ENCODE data around the gene LSM14B. TPM values are rescaled to one million over a fixed set of nuclear protein-coding genes. Genes with fewer than 3 reads are reported as not detected.
"Not testable (repeated sequence)": the region's sequence is repeated elsewhere in the genome, so short reads cannot be mapped to it uniquely, and the experiment has no call there.

LSM14B gene
- 21.1 and 33.2 TPM in 2 replicates for total RNA-seq (2014; rRNA removed; shearing (Covaris generic))

GRCh38 chr20:62121776-62122653 lies at the start of gene LSM14B:
TSS of gene LSM14B (plus strand) at chr20:62122475. CDS start at chr20:62122667, 192 bp downstream.
- H3K27ac ChIP-seq = peak within 1 kb of the TSS; percentile 46
- peak; percentile 96 to 98 for DNase-seq (ENCODE audit: low read depth in 1 of 2, low spot score in 2 of 2)
- peaks cover 10% of the 10 kb centered on the region for H3K4me1 ChIP-seq (replicated peaks)
- H3K36me3 ChIP-seq = peaks cover 41% of the 10 kb centered on the region
- peaks cover 14% of the 10 kb centered on the region for H3K27me3 ChIP-seq (replicated peaks)
- peaks cover under 1% of the 10 kb centered on the region; the same call in 1 of the 2 replicates for H3K9me3 ChIP-seq (replicated peaks)
- peak within 1 kb of the TSS; percentile 64 for H3K4me3 ChIP-seq

GRCh38 chr20:62073323-62073722 lies 49.0 kb upstream of the LSM14B start:
- Histone ChIP-seq H3K36me3 (no peaks in the 10 kb centered on the region), H3K4me3 (no peak overlapping the region), H3K4me1 (replicated peaks) (no peaks in the 10 kb centered on the region), H3K27me3 (replicated peaks) (no peaks in the 10 kb centered on the region), H3K27ac (no peak overlapping the region), H3K9me3 (replicated peaks) (peaks cover 20% of the 10 kb centered on the region)
- no peak for DNase-seq (ENCODE audit: low read depth in 1 of 2, low spot score in 2 of 2)

DNA sequence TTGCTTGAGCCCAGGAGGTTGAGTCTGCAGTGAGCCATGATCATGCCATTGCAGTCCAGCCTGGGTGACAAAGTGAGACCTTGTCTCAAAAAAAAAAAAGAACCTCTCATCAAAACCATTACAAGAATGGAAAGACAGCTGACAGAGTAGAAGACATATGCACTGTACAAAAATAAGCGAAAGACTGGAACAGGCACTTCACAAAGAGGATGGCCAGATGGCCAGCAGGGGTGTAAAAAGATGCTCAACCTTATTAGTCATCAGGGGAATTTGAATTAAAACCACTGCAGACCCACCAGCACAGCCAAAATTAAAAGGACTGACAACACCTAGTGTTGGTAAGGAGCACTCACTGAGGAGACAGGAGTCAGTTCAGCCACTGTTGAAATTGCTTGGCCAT lies 43.1 kb upstream of the LSM14B start:
- no peak for DNase-seq (ENCODE audit: low read depth in 1 of 2, low spot score in 2 of 2)
- H3K36me3 ChIP-seq = no peaks in the 10 kb centered on the region

DNA sequence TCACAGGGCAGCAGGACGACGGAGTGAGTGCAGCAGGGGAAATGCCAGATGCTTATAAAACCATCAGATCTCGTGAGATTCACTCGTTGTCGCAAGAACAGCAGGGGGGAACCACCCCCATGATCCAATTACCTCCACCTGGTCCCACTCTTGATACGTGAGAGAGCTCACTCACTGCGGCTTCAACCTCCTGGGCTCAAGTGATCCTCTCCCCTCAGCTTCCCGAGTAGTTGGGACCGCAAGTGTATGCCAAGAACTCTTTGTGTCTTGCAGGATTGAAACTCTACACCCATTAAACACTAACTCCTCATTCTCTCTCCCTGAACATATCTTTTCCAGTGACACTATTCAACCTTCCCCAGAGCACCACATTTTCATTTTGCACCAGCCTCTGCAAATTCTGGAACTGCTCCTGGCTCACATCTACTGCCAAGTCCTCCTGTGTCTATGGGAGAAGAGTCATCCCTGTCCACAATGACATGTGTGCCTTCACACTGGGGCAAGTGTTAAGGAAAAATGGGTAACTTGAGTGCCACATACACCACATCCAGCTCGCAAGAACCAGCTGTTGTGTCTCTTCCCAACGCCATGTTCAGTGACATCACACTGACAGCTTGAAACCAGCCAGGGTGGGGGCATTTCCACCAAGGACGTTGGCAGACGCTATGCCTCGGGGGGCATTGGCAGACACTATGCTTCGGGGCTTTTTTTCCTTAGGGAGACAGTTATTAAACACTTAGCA lies 41.9 kb upstream of the LSM14B start:
- H3K27me3 ChIP-seq (replicated peaks) = no peaks in the 10 kb centered on the region
- no peak overlapping the region for H3K4me3 ChIP-seq
- H3K9me3 ChIP-seq (replicated peaks) = peaks cover 5% of the 10 kb centered on the region; the same call in 1 of the 2 replicates
- no peak overlapping the region for H3K27ac ChIP-seq
- no peaks in the 10 kb centered on the region for H3K36me3 ChIP-seq
- no peak for DNase-seq (ENCODE audit: low read depth in 1 of 2, low spot score in 2 of 2)
- H3K4me1 ChIP-seq (replicated peaks) = no peaks in the 10 kb centered on the region

More for the DNA sequence above, 43.1 kb upstream of the LSM14B start:
- Histone ChIP-seq H3K4me1 (replicated peaks) (no peaks in the 10 kb centered on the region), H3K27me3 (replicated peaks) (no peaks in the 10 kb centered on the region), H3K4me3 (no peak overlapping the region), H3K27ac (no peak overlapping the region), H3K9me3 (replicated peaks) (peaks cover 8% of the 10 kb centered on the region)

DNA sequence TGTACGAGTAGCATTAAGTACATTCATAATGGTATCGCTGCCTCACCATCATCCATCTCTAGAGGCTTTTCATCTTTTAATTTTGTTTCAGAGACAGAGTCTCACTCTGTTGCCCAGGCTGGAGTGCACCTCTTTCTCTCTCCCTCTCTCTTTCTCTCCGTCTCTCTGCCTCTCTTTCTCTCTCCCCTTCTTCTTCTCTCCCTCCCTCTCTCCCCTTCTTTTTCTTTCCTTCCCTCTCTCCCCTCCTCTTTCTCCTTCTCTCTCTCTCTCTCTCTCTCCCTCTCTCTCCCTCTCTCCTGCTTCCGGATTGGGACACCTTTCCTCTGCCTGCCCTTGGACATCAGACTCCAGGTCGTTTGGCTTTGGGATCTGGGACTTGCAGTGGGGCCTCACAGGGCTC lies 39.0 kb upstream of the LSM14B start:
- no peak for DNase-seq (ENCODE audit: low read depth in 1 of 2, low spot score in 2 of 2)
- H3K9me3 ChIP-seq (replicated peaks) = 0 out of 2 replicates have a peak, but pooled peaks cover 3% of the 10 kb centered on the region
- H3K36me3 ChIP-seq = no peaks in the 10 kb centered on the region

DNA sequence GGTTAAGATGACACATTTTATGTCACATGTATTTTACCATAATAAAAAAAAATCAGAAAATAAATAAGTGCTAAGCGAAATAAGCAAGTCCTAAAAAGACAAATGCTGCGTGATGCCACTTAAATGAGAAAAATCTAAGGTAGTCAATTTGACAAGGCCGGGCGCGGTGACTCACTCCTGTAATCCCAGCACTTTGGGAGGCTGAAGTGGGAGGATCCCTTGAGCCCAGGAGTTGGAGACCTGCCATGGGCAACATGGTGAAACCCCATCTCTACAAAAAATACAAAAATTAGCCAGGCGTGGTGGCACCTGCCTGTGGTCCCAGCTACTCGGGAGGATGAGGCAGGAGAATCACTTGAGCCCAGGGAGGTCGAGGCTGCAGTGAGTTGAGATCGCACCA lies 38.1 kb upstream of the LSM14B start:
- not testable (repeated sequence) for H3K27ac ChIP-seq; H3K9me3 ChIP-seq (replicated peaks); H3K27me3 ChIP-seq (replicated peaks); H3K4me3 ChIP-seq; H3K36me3 ChIP-seq; DNase-seq (ENCODE audit: low read depth in 1 of 2, low spot score in 2 of 2); H3K4me1 ChIP-seq (replicated peaks)

More for the DNA sequence above, 39.0 kb upstream of the LSM14B start:
- Histone ChIP-seq H3K4me3 (no peak overlapping the region), H3K27ac (no peak overlapping the region), H3K27me3 (replicated peaks) (no peaks in the 10 kb centered on the region; the same call in 1 of the 2 replicates), H3K4me1 (replicated peaks) (peaks cover 5% of the 10 kb centered on the region)

DNA sequence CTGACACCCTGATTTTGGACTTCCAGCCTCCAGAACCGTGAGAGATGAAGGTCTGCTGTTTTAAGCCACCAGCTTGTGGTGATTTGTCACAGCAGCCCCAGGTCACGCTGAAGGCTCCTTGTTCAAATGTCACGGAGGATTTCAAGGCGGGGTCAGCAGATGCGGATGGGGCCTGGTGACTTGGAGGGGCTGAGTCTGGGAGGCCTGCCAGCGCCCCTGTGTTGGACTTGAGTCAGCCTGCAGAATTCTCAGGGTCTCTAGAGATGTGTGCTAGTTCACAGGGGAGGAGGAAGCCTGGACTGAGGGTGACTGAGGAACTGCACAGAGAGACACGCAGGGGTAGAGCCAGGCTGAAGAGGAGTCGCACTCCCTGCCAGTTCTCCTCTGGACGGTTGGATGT lies 37.1 kb upstream of the LSM14B start:
- no peak for DNase-seq (ENCODE audit: low read depth in 1 of 2, low spot score in 2 of 2)
- no peak overlapping the region for H3K4me3 ChIP-seq
- no peaks in the 10 kb centered on the region for H3K36me3 ChIP-seq

DNA sequence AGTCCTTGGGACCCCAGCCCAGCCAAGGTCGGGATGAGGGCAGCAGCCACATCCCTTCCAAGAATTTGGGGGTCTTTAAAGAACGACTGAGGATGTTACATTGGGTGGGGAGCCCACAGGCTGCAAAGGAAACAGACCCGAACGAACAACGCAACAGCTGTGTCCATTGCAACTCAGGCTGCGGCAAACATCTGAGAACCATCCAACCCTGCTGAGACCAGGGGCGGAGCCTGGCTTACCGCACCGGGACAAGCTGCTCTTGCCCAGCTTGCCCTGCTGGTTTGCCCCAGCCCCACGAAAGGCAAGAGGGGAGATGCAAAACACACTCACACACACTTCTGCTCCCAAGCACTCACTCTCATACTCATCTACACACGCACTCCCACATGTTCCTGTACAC lies 35.0 kb upstream of the LSM14B start:
- peaks cover 7% of the 10 kb centered on the region for H3K4me1 ChIP-seq (replicated peaks)
- H3K27ac ChIP-seq = no peak overlapping the region
- no peak overlapping the region for H3K4me3 ChIP-seq
- no peak for DNase-seq (ENCODE audit: low read depth in 1 of 2, low spot score in 2 of 2)
- no peaks in the 10 kb centered on the region for H3K36me3 ChIP-seq
- H3K27me3 ChIP-seq (replicated peaks) = no peaks in the 10 kb centered on the region; the same call in 1 of the 2 replicates
- 0 out of 2 replicates have a peak, but pooled peaks cover 3% of the 10 kb centered on the region for H3K9me3 ChIP-seq (replicated peaks)

More for the DNA sequence above, 37.1 kb upstream of the LSM14B start:
- Histone ChIP-seq H3K27ac (no peak overlapping the region), H3K9me3 (replicated peaks) (0 out of 2 replicates have a peak, but pooled peaks cover 3% of the 10 kb centered on the region), H3K4me1 (replicated peaks) (peaks cover 7% of the 10 kb centered on the region), H3K27me3 (replicated peaks) (no peaks in the 10 kb centered on the region; the same call in 1 of the 2 replicates)

DNA sequence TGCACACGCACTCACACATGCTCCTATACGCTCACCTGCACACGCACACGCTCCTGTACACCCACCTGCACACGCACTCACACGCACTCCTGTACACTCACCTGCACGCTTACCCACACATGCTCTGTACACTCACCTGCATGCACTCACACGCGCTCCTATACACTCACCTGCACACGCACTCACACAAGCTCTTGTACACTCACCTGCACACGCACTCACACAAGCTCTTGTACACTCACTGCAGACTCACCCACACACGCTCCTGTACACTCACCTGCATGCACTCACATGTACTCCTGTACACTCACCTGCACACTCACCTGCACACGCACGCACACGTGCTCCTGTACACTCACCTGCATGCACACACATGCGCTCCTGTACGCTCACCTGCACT lies 34.6 kb upstream of the LSM14B start:
- Histone ChIP-seq H3K36me3 (no peaks in the 10 kb centered on the region), H3K9me3 (replicated peaks) (0 out of 2 replicates have a peak, but pooled peaks cover 3% of the 10 kb centered on the region), H3K27me3 (replicated peaks) (peaks cover under 1% of the 10 kb centered on the region; the same call in 1 of the 2 replicates), H3K4me3 (no peak overlapping the region), H3K4me1 (replicated peaks) (peaks cover 7% of the 10 kb centered on the region), H3K27ac (no peak overlapping the region)
- DNase-seq (ENCODE audit: low read depth in 1 of 2, low spot score in 2 of 2) = no peak

DNA sequence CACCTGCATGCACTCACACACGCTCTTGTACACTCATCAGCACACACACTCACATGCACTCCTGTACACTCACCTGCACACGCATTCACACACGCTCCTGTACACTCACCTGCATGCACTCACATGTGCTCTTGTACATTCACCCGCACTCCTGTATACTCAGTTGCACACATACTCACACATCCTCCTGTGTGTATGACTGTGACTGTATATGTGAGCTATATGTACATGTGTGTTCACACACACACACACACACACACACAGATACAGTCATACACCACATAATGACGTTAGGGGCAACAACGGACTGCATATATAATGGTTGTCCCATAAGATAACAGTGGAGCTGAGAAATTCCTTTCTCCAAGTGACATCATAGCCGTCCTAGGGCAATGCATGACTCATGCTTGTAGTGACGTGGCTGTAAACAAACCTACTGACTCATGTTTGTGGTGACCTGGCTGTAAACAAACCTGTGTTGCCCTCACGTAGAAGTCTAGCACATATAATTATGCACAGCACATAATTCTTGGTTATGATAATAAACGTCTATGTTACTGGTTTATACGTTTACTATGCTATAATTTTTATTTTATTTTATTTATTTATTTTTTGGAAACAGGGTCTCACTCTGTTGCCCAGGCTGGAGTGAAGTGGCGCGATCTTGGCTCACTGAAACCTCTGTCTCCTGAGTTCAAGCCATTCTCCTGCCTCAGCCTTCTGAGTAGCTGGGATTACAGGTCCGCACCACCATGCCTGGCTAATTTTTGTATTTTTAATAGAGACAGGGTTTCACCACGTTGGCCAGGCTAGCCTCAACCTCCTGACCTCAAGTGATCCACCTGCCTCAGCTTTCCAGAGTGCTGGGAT lies 33.8 kb upstream of the LSM14B start:
- H3K4me1 ChIP-seq (replicated peaks) = peaks cover 7% of the 10 kb centered on the region
- peak; percentile 83 to 84 for DNase-seq (ENCODE audit: low read depth in 1 of 2, low spot score in 2 of 2)

GRCh38 chr20:62089393-62089792 lies 32.9 kb upstream of the LSM14B start:
- Histone ChIP-seq H3K4me1 (replicated peaks) (peaks cover 7% of the 10 kb centered on the region), H3K9me3 (replicated peaks) (0 out of 2 replicates have a peak, but pooled peaks cover 3% of the 10 kb centered on the region), H3K36me3 (no peaks in the 10 kb centered on the region), H3K27me3 (replicated peaks) (peaks cover 3% of the 10 kb centered on the region; the same call in 1 of the 2 replicates), H3K27ac (no peak overlapping the region), H3K4me3 (no peak overlapping the region)
- no peak for DNase-seq (ENCODE audit: low read depth in 1 of 2, low spot score in 2 of 2)

More for the DNA sequence above, 33.8 kb upstream of the LSM14B start:
- Histone ChIP-seq H3K27me3 (replicated peaks) (peaks cover 3% of the 10 kb centered on the region; the same call in 1 of the 2 replicates), H3K9me3 (replicated peaks) (0 out of 2 replicates have a peak, but pooled peaks cover 3% of the 10 kb centered on the region), H3K4me3 (no peak overlapping the region), H3K27ac (no peak overlapping the region), H3K36me3 (no peaks in the 10 kb centered on the region)

DNA sequence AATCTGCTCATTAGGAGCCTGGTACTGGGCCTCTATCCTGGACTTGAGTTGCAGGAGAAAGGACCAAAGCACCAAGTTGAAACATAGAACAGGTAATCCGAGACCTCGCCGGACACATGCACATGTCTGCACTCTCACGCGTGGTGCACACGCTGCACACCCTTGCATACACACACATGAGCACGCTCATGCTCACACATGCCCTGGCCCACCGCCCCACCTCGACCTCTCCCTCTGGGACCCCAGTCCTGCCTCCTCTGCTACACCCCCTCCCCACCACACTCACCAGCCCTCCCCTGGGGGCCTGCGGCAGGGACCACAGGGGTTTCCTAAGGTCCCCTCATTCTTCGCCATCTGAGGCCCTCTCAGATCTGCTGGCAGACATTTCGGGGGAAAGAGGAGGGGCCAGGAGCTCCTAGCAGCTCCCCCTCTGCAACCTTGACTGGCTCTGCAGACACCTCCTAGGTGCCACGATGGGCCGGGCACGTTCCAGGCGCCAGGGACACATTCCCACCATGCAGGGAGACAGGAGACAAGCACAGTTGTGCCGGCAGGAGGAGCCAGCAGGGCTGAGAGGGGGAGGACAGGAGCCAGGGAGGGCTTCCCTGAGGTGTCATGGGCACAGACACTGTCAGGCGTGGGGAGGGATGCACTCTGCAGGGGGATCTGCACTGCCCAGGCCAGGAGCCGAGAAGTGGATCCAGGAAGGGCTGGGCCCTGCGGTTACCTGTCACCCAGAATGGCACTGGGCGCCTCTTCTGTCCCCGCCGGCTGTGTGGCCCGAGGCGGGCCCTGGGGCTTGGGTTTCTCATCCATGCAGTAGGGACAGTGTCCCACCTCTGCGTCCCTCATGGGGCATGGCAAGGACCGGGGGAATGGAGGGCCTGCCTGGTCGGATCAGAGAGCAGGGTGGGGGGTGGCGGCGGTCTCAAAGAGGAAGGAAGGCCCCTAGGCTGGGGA lies 25.6 kb upstream of the LSM14B start:
- Histone ChIP-seq H3K36me3 (no peaks in the 10 kb centered on the region), H3K27me3 (replicated peaks) (peaks cover 3% of the 10 kb centered on the region; the same call in 1 of the 2 replicates), H3K27ac (no peak overlapping the region), H3K4me3 (no peak overlapping the region), H3K9me3 (replicated peaks) (no peaks in the 10 kb centered on the region), H3K4me1 (replicated peaks) (no peaks in the 10 kb centered on the region)
- DNase-seq (ENCODE audit: low read depth in 1 of 2, low spot score in 2 of 2) = no peak
